Neural cell (in vitro differentiated cells): Measurements from ENCODE around the gene WRAP53.

ENCODE experiments used
- CTCF ChIP-seq: fragments of 450-650 bp; IDR thresholded peaks from 2 replicates; pipeline ENCODE4 v1.5.1; 2014; ENCODE audit warnings: antibody characterized with exemption, mild to moderate bottlenecking, moderate library complexity; ENCODE audit not compliant: poor library complexity, severe bottlenecking
- EP300 ChIP-seq: fragments of 450-650 bp; conservative IDR thresholded peaks from 2 replicates; pipeline ENCODE4 v1.6.1; 2014; ENCODE audit warnings: antibody characterized with exemption, mild to moderate bottlenecking, moderate library complexity; ENCODE audit not compliant: poor library complexity, severe bottlenecking
- EZH2 ChIP-seq: fragments of 200-600, 300-800 bp; shearing (Covaris generic), sonication (generic); IDR thresholded peaks from 2 replicates; pipeline ENCODE4 v1.6.1; 2014; ENCODE audit warnings: antibody characterized with exemption, low read length, borderline replicate concordance, mild to moderate bottlenecking; ENCODE audit not compliant: insufficient read depth, poor library complexity, severe bottlenecking
- RAD21 ChIP-seq: fragments of 450-650 bp; conservative IDR thresholded peaks from 2 replicates; pipeline ENCODE4 v1.6.1; 2014; ENCODE audit warnings: antibody characterized with exemption, mild to moderate bottlenecking, moderate library complexity

GRCh38 chr17:7686222-7687071 lies 1.8 kb upstream of the WRAP53 start:
- TF ChIP-seq CTCF (no peak), EP300 (peak; percentile 23), RAD21 (peak; percentile 19), EZH2 (no peak)
